ENCODE measurements around the gene CKAP4. TPM values are rescaled to one million over a fixed set of nuclear protein-coding genes. Genes with fewer than 3 reads are reported as not detected.

CKAP4 gene
- total RNA-seq, 1 experiment from 2014 or later, result 62.4 TPM

DNA sequence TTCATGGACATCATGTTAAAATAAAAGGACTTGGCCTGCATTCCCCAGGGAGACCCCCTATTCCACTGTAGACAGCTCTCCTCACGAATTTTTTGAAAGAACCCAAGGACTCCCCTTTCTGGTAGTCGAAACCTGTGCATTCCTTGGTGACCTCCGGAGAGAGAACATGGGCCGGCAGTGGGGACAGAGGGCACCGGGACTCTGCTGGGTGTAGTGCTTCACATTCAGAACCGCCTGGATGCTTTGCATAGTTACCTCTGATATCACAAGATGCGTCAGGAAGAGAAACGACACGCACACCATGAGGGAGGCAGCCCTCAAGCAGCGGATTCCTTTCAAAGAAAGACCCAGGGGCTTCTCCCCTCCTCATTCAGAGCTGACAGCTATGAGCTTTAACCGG, 9.7 kb downstream of the CKAP4 start:
- Histone ChIP-seq H3K9me3 (ENCODE audit: control insufficient read depth, low read depth, low read length) (no peaks in the 10 kb centered on the region), H2BK120ac (ENCODE audit: low read depth, low read length, poor library complexity, severe bottlenecking) (no peak overlapping the region), H2AK5ac (ENCODE audit: insufficient read length, low read length) (no peak overlapping the region), H3K56ac (ENCODE audit: insufficient read length, low read depth, low read length) (no peak overlapping the region), H2BK12ac (ENCODE audit: insufficient read length, low read depth, low read length) (no peak overlapping the region), H3K4me1 (ENCODE audit: insufficient read depth, low read length) (no peaks in the 10 kb centered on the region), H3K18ac (ENCODE audit: insufficient read length, low read depth, low read length) (no peak overlapping the region), H3K14ac (ENCODE audit: insufficient read depth, low read length) (no peak overlapping the region), H3K23ac (ENCODE audit: insufficient read length, low read depth, low read length) (no peak overlapping the region), H3K79me2 (ENCODE audit: insufficient read depth, low read length) (no peaks in the 10 kb centered on the region), H4K91ac (ENCODE audit: insufficient read length, low read depth, low read length) (no peak overlapping the region), H3K23me2 (ENCODE audit: insufficient read length, low read depth, low read length, poor library complexity, severe bottlenecking) (peaks cover 2% of the 10 kb centered on the region), H3K27me3 (ENCODE audit: insufficient read depth, low read length) (no peaks in the 10 kb centered on the region), H3K27ac (ENCODE audit: insufficient read length, low read depth, low read length) (no peak overlapping the region), H3K4me2 (ENCODE audit: insufficient read depth, insufficient read length, low read length) (no peak overlapping the region), H4K5ac (ENCODE audit: insufficient read length, low read depth, low read length) (no peak overlapping the region), H2BK20ac (ENCODE audit: low read depth, low read length, poor library complexity, severe bottlenecking) (no peak overlapping the region), H4K20me1 (ENCODE audit: control insufficient read depth, insufficient read depth, insufficient read length) (no peaks in the 10 kb centered on the region), H2BK5ac (ENCODE audit: insufficient read length, low read length) (no peak overlapping the region), H3K9ac (ENCODE audit: extremely low read depth, insufficient read length, low read length) (no peak overlapping the region), H2AFZ (ENCODE audit: low read length) (no peak overlapping the region), H3T11ph (ENCODE audit: low read length) (no peak overlapping the region), H3K79me1 (ENCODE audit: insufficient read depth, low read depth, low read length, poor library complexity, severe bottlenecking) (no peaks in the 10 kb centered on the region), H4K8ac (replicated peaks; ENCODE audit: insufficient read length, low read depth, low read length) (no peak overlapping the region), H3K4ac (ENCODE audit: low read depth, low read length) (no peak overlapping the region), H2BK15ac (ENCODE audit: low read depth, low read length) (no peak overlapping the region)
- Mint-ChIP-seq H3K36me3 (ENCODE audit: insufficient read depth in 1 of 3, low read depth in 3 of 3) (peaks cover 24 to 45% (median 40%) of the 10 kb centered on the region in 3 experiments), H3K4me1 (peaks cover 0 to 4% of the 10 kb centered on the region in 2 experiments; a peak in 1 of 4 replicates), H3K4me3 (no peak overlapping the region), H3K9me3 (peaks cover 0 to 2% of the 10 kb centered on the region in 2 experiments; a peak in 1 of 5 replicates), H3K27ac (peak overlapping the region; percentile 42 to 91 (median 74); a peak in 4 of 7 replicates), H3K27me3 (ENCODE audit: low read depth) (no peaks in the 10 kb centered on the region)
- WGBS (ENCODE audit: extremely low coverage, insufficient read length, low lambda C conversion rate), result no CpG with 5 or more reads among the region's 11 CpGs
- TF ChIP-seq, protein P1, sequence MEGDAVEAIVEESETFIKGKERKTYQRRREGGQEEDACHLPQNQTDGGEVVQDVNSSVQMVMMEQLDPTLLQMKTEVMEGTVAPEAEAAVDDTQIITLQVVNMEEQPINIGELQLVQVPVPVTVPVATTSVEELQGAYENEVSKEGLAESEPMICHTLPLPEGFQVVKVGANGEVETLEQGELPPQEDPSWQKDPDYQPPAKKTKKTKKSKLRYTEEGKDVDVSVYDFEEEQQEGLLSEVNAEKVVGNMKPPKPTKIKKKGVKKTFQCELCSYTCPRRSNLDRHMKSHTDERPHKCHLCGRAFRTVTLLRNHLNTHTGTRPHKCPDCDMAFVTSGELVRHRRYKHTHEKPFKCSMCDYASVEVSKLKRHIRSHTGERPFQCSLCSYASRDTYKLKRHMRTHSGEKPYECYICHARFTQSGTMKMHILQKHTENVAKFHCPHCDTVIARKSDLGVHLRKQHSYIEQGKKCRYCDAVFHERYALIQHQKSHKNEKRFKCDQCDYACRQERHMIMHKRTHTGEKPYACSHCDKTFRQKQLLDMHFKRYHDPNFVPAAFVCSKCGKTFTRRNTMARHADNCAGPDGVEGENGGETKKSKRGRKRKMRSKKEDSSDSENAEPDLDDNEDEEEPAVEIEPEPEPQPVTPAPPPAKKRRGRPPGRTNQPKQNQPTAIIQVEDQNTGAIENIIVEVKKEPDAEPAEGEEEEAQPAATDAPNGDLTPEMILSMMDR (conservative IDR thresholded peaks at IDR 0.05), result no peak
- peak; percentile 45 for DNase-seq

Measured in H9 (cell line).